Hypothalamus (tissue), 51 donors: ENCODE measurements around the gene THSD4.

Experiments
- DNase-seq, 51 donors: peaks; one replicate each; lab custom pipeline; 2025; lab: John Stamatoyannopoulos, UW

Gene THSD4

GRCh38 chr15:71548401-71548807 lies 433.1 kb downstream of the THSD4 start:
- DNase-seq: no peak

DNA sequence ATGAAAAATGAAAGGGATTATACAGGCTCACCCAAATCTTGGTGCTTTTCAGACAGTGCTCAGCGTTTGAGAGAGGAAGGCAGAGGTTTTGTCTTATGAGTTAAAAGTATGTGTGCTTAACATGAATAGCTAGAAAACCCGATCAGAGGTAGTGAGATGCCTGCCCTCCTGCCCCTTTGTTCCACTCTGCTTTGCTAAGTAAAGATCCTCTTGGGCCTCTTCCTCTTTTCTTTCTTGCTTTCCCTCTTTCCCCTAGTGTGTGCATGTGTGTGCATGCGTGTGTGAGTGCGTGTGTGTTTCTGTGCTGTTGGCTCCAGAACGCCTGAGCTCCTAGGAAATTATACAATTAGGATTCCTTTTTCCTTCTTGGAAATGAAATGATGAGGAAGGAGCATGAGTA lies 433.8 kb downstream of the THSD4 start:
- DNase-seq: no peak

DNA sequence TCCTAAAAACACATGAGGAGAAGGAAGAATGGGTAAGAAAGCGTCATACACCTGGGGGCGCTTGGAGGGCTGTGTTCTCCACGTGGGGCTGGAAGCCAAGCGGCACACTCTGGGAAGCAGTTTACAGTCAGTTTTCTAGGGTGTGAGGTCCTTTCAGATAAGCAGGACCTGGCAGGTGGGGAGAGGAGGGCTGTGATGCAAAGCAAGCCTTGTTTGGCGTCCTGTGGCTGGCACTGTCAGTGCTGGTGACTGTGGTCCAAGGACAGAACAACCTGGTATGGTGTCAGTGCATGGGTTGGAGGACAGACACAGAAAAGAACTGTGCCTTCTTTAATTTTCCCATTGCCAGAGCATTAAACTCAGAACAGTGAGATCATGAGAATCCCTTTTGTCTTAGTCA lies 434.4 kb downstream of the THSD4 start:
- no peak for DNase-seq

DNA sequence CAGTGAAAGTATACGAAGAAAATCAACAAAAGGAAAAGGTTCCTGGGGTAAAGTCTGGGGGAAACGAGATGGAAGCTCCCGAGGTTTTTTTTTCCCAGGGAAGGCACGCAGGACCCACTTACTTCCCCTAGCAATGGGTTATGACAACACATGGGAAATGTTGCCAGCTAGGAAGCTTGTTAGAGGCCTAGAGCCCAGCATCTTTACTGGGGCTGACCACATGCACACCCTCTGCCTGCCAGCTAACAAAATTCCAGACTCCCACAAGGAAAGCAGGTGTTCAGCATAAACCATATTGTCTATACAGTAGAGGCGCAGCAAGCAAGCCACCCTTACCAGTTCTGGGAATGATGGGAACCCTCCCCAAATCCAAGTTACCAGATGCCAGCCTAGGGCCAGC lies 436.3 kb downstream of the THSD4 start:
- DNase-seq: no peak

GRCh38 chr15:71559098-71559497 lies 443.8 kb downstream of the THSD4 start:
- DNase-seq: no peak

DNA sequence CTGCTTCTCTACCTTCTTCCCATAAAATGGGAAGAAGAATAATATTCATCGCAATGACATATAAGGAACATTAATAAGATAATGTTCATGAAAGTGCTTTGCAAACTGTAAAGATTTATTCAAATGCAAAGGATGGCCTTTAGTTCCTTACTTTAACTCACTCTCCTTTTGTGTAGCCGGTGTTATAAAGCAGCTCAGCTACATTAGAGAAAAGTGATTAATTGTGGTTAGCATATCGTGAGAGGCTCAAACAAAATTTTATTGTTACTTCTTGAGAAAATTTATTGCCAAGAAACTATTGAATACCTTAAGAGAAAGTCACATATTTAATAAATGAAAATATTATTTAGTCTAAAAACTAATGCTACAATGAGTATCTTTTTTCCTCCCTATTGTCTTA lies 444.3 kb downstream of the THSD4 start:
- no peak for DNase-seq

- no peak for DNase-seq
Measured at GRCh38 chr15:71562251-71562650, 447.0 kb downstream of the THSD4 start.

GRCh38 chr15:71564217-71564616 lies 448.9 kb downstream of the THSD4 start:
- DNase-seq: no peak

GRCh38 chr15:71565006-71565405 lies 449.7 kb downstream of the THSD4 start:
- no peak for DNase-seq

- DNase-seq: no peak
Measured at GRCh38 chr15:71565631-71566160, 450.4 kb downstream of the THSD4 start.

- DNase-seq: no peak
Measured at GRCh38 chr15:71566226-71566625, 451.0 kb downstream of the THSD4 start.

GRCh38 chr15:71567173-71567572 lies 451.9 kb downstream of the THSD4 start:
- no peak for DNase-seq

GRCh38 chr15:71568227-71568626 lies 453.0 kb downstream of the THSD4 start:
- DNase-seq: no peak

DNA sequence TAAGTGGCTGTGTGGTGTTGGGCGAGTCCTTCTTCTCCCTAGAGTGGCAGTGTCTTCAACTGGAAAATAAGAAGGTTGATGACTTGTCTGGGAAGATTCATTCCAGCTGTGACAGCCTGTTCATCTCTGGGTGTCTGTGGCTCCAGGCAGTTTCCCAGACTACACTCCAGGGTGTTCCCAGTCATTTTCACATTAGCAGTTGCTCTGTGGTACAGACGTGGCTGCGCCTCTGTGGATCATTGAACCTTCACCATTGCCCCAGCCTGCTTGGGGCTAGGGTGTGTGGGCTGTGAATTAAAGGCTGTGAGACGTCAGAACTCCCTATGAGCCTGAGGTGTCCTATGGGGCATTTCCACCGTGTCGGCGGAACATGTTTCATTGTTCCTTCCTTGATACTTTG lies 455.5 kb downstream of the THSD4 start:
- DNase-seq: no peak

GRCh38 chr15:71571641-71572040 lies 456.4 kb downstream of the THSD4 start:
- DNase-seq: no peak

DNA sequence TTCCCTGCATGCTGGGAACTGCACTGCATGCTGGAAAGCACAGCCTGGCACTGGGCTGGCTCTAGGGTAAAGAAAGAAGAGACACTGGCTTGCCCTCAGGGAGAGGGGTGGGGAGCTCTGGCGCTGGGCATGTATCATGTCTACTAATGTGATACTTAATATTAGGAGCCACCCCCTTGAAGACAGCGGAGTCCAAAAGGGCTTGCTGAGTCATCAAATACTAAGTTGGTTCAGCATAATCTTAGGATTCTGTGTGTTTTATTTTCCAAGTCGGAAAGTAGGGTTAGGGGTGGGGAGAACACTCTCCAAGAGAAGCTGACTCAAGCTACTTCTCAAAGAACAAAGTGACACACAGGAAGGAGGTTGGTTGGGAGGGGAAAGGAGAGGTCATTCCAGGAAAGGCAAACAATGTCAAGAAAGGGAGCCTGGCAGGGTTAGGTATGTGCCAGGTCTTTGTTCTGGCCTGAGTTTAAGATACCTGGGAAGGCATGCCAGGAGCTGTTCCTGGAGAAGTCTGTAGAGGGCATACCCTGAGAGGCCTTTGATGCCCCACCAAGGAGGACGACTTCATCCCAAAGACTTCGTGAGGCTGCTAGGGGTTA lies 457.3 kb downstream of the THSD4 start:
- no peak for DNase-seq

GRCh38 chr15:71573599-71573998 lies 458.3 kb downstream of the THSD4 start:
- DNase-seq: no peak

GRCh38 chr15:71575474-71576045 lies 460.3 kb downstream of the THSD4 start:
- DNase-seq: no peak

DNA sequence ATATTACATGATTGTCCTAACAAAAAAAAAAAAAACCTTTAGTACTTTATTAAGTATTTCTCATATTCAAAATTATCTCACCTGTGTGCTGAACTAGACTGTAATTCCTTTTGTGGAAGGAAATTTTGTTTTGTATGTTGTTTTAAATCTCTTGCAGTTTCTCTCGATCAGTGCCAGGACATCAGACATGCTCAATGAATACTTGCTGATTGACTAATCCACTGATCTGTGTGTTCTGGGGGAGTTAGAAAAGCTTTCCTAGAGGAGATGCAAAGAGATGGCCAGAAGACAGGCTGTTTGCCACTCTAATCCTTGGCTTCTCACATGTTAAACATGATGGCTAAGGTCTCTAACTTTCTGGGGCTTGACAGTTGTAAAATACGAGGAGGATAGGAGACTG lies 461.8 kb downstream of the THSD4 start:
- DNase-seq: no peak

- DNase-seq: no peak
Measured at GRCh38 chr15:71581398-71581930, 466.2 kb downstream of the THSD4 start.

DNA sequence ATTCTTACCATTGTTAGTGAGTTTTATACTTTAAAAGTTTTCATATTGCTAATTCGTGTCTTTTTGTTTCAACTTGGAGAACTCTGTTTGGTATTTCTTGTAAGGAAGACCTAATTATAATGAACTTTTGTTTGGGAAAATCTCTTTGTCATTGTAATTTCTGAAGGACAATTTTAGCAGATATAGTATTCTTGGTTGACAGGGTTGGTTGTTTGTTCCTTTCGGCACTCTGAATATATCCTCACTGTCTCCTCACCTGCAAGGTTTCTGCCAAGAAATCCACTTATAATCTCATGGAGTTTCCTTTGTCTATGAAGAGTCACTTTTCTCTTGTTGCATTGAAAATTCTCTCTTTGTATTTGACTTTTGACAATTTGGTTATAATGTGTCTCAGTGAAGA lies 469.9 kb downstream of the THSD4 start:
- no peak for DNase-seq

DNA sequence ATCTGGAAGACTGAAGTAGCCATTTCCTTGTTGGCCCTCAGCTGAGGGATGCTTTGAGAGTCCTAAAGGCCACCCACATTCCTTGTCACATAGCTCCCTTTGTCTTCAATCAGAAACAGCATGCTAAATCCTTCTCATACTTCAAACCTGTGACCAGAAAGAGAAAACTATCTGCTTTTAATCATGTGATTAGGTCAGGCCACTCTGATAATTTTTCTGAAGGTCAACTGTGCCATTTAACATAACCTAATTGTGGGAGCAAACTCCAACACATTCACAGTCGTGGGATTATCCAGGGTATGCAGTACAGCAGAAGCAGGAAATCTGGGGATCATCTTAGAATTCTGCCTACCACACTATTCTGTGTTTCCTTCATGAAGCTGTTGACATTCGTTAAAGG lies 471.2 kb downstream of the THSD4 start:
- no peak for DNase-seq

DNA sequence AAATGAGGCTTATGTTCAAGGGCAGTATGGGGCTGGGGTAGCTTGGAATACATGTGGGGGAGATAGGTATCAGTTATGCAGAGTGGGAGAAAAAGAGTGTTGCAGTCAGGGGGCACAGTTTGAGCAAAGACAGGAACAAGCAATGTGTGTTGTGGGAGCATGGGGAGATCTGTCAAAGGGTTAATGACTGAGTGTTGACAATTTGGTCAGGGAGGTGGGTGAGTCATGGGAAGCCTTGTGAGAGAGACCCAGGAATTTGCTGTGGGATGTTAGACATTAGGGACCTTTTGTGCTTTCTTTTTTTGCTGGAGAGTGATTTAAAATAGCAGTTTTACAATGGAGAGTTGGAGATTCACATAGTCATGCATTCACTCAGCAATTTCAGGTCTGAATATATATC lies 473.5 kb downstream of the THSD4 start:
- DNase-seq: no peak
